Uterus (tissue), 2 donors: ENCODE data around the gene TSPAN9.

Experiments
- CTCF ChIP-seq, 4 experiments: fragments of 200-600 bp in 2 of 4; fragments of 450-650 bp in 2 of 4; sonication (generic) in 2 of 4; IDR thresholded peaks; one replicate each; pipeline ENCODE4 v1.5.1; 2016 to 2019; ENCODE audit warnings: antibody characterized with exemption in 4 of 4, mild to moderate bottlenecking in 2 of 4, moderate library complexity in 1 of 4
- POLR2A ChIP-seq, 2 donors: fragments of 450-650 bp; IDR thresholded peaks; one replicate each; pipeline ENCODE4 v1.6.1; 2016; ENCODE audit warnings: antibody characterized with exemption in 2 of 2, mild to moderate bottlenecking in 1 of 2, moderate library complexity in 1 of 2

DNA sequence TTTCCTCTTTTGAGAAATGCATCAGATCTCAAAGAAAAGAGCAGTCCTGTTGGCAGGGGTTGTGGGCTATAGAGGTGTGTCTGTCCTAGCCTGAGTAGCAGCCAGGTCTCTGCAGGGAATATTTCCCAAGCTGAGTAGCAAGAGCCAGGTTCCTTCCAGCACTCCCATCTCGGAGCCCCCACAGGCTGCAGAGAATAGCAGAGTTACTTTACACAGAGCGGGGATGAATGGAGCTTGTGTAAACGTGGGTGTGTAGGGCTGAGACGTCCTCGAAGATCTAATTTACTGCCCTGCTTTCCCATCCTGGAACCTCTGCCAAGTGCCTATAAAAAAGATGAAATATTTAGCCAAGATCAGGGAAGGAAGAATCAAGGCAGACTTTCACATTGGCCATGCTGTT, 156.6 kb downstream of the TSPAN9 start:
- no peak for TF ChIP-seq CTCF (IDR thresholded peaks at IDR 0.05)
- no peak for TF ChIP-seq POLR2A (IDR thresholded peaks at IDR 0.05)
